ENCODE results near the gene EDA.

The EDA gene

GRCh38 chrX:70016513-70016912 lies 400.6 kb downstream of the EDA start:
- no peak overlapping the region for H3K27ac ChIP-seq
- no peak for TF ChIP-seq CTCF (conservative IDR thresholded peaks at IDR 0.05)

- peak overlapping the region; percentile 33; the same call in 1 of the 2 replicates for H3K27ac ChIP-seq
- TF ChIP-seq CTCF (conservative IDR thresholded peaks at IDR 0.05), result no peak
Observed at GRCh38 chrX:70022616-70023015, 406.7 kb downstream of the EDA start.

DNA sequence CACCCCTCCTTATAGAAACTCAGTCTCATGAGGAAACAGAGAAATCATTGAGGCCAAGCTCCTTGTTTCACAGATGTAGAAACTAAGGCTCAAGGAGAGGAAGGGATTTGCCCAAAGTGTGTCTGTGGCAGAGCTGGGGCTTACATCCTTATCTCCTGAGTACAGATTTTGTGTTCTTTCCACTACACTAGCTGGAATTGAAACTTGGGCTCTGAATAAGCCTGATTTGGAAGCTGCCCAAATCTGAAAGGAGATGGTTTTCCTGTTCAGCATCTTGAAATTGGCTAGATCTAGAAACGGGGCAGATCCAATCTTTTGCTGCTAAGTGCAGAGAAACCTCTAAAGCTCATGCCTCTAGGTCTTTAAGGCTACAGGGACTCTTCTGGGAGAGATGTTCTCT lies 409.6 kb downstream of the EDA start:
- no peak overlapping the region for H3K27ac ChIP-seq
- TF ChIP-seq CTCF (conservative IDR thresholded peaks at IDR 0.05), result no peak

DNA sequence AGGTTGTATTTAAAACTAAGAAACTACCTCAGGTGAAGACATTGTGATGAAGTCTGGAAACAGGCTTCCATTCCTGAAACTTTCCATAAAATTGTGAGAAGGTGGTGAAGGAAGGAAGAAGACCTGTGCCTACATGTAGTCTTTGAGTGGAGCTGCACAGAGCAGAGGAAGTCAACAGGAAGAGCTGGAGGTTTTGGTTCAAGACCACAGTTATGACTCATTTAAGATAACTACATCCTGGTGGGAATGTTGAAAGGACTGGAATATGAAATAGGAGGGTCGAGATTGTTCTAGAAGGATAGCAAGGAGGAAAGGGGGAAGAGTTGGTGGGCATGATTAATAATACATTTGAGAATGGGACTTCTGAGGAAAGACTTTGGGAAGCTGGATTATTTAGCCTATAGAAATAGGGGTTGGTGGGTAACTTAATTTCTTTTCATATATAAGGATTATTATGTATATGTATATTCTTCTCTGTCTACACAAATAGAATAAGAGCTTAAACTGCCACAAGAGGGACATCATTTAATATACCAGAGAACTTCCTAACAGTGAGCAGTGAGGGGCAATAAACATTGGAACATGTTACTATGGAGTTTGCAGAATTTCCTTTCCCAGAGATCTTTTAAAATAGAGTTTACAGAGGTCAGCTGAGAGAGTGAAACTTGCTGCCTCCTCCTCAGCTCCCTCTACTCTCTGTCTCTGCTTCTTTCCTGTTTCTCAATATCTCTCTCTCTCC lies 410.4 kb downstream of the EDA start:
- no peak for TF ChIP-seq CTCF (conservative IDR thresholded peaks at IDR 0.05)
- H3K27ac ChIP-seq, result no peak overlapping the region

GRCh38 chrX:70026851-70027200 lies 410.9 kb downstream of the EDA start:
- no peak overlapping the region for H3K27ac ChIP-seq
- no peak for TF ChIP-seq CTCF (conservative IDR thresholded peaks at IDR 0.05)

- no peak for TF ChIP-seq CTCF (conservative IDR thresholded peaks at IDR 0.05)
Observed at GRCh38 chrX:70029863-70030262, 413.9 kb downstream of the EDA start.

GRCh38 chrX:70030301-70030767 lies 414.4 kb downstream of the EDA start:
- peak; percentile 79 for TF ChIP-seq CTCF (conservative IDR thresholded peaks at IDR 0.05)
- H3K27ac ChIP-seq, result no peak overlapping the region

More at GRCh38 chrX:70029863-70030262, 413.9 kb downstream of the EDA start:
- no peak overlapping the region for H3K27ac ChIP-seq

All from VCaP (cell line).